HG02852 (cell line): ENCODE data around the gene ENTREP1.
"Not testable (repeated sequence)": the region's sequence is repeated elsewhere in the genome, so short reads cannot be mapped to it uniquely, and the experiment has no call there.

Experiments
- ATAC-seq: cut with Tn5 transposase; IDR thresholded peaks from one replicate; pipeline ENCODE4 v1.9.1; 2021; ENCODE audit warnings: mild to moderate bottlenecking, moderate library complexity; ENCODE audit not compliant: unreplicated experiment

Gene ENTREP1, protein sequence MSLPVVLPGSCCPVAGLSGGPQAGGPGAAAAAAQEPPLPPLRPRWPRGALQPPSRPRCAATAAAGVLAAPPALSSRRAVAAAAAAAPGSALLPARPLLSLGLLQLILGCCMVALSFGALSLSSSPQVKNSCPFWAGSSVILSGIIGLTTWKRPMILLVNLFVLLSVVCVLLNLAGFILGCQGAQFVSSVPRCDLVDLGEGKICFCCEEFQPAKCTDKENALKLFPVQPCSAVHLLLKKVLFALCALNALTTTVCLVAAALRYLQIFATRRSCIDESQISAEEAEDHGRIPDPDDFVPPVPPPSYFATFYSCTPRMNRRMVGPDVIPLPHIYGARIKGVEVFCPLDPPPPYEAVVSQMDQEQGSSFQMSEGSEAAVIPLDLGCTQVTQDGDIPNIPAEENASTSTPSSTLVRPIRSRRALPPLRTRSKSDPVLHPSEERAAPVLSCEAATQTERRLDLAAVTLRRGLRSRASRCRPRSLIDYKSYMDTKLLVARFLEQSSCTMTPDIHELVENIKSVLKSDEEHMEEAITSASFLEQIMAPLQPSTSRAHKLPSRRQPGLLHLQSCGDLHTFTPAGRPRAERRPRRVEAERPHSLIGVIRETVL

DNA sequence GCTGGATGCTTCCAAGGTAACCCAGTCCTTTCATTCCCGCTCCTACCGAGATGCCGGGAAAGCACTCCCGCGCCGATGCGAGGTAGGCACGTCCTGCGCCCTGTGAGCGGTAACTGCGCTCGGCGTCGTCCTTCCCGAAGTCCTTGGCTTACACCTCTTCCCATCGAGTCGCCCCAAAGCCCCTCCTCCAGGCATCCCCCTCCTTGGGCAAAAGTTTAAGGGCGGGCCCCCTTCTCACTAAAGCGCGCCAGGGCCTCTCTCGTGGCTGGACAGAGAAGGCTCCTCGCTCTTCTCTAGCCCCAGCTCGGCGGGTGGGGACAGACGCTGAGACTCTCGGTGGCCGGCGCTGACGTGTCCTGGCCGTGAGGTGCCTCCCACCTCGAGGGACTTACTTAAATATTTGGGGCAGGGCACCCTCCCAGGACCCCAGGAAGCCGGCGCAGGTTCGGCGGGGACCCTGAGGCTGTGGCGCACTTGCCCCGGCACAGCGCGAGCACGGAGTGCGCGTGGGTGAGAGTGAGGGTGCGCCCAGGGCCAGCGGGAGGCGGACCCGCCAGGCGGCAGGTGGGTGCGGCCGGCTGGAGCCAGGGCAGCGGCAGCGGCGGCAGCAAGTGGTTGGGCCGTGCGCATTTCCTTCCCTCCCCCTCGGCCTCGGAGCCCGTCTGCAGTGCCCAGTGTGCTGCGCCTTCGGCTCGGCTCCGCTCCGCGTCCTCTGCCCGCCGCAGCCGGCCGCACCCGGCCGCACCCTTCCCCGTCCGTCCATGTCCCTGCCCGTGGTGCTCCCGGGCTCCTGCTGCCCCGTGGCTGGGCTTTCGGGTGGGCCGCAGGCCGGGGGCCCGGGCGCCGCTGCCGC is at the start of gene ENTREP1:
TSS of gene ENTREP1 (plus strand) at position 667 of the 853 bp plus-strand sequence. CDS start at position 762, 95 bp downstream.
- no peak for ATAC-seq

DNA sequence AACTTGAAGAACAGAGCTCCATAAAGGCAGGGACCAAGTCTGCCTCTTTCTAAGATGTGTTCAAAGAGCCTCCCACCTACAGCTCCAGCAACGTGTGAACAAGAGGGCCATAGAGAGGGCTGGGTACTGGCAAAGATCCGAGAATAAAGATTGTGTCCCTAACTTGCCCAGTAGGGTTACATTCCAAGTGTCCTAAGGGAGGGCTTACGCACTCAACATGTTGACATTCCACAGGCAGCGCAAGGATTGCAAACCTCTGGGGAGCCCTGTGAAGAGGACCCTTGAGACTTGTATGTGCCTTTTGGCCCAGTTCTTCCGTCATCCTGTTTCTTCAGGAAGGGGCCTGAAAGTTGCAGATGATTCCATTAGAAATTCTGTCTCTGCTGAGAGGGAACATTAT is 48.2 kb upstream of the ENTREP1 start:
- no peak for ATAC-seq

DNA sequence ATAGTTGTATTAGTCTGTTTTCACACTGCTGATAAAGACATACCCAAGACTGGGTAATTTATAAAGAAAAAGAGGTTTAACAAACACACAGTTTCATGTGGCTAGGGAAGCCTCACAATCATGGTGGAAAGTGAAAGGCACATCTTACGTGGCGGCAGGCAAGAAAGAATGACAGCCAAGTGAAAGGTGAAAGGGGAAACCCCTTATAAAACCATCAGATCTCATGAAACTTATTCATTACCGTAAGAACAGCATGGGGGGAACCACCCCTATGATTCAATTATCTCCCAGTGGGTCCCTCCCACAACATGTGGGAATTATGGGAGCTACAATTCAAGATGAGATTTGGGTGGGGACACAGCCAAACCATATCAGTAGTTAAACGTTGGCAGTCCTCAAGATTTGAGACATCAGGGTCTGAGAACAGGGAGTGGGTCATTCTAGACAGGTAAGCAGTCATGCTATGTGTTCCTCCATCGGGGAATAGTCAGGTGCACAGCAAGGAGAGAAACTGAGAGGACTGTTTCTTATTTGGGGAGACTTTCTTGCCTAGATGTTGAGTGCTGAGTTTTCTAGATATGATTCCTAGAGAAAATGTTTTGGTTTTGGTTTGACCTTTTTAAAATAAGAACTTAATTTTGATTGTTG is 45.8 kb upstream of the ENTREP1 start:
- ATAC-seq = peak; percentile 93

DNA sequence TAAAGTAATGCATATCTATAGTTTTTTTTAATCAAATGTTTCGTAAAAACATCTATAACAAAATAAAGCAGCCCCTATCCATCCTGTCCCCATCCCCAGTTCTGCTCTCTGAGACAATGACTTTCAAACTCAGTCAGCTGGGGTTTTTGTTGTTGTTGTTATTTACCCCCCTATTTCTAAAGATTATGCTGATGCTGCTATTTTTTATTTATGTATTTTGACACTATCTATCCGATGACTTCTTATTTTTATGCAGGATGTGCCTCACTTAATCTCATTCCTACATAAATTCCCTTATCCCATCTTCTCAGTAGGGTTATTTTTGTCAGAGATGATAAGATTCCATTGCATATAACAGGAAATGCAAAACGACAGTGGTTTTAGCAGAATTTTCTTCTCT is 45.3 kb upstream of the ENTREP1 start:
- ATAC-seq = no peak

DNA sequence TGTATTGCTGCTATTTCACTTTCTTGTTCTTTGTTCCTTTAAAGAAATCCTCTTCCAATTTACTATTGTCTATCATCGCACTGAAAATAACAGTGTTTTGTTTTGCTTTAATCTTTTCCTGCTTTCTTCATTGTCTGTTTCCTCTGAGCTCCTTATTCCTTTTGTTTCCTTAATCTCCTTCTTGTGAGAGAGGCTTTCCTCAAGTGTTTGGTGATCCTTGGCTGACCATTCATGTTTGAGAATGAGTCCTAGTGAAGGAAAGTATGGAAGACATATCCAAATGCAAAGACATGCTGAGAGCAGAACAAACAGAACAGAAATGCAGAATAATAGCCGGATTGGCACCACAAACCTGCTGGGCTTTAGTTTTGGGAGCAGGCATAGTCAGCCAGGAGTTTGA is 42.0 kb upstream of the ENTREP1 start:
- ATAC-seq = no peak

DNA sequence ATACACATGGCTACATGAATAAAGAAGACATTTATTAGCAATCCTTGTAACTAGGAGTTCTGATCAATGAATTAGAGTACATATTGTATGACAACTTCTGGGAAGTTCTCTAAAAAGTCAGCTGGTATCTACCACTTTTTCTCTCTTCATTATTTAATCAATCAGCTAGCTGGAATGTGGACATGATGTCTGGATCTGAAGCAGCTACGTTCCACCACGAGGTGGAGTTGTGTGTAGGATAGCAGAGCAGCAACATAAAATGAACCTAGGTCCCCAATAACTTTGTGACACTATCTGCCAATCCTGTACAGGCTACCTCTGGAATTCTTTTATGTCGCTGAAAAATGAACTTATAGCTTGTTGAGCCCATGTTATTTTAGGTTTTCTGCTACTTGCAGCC is 32.9 kb upstream of the ENTREP1 start:
- ATAC-seq = no peak

DNA sequence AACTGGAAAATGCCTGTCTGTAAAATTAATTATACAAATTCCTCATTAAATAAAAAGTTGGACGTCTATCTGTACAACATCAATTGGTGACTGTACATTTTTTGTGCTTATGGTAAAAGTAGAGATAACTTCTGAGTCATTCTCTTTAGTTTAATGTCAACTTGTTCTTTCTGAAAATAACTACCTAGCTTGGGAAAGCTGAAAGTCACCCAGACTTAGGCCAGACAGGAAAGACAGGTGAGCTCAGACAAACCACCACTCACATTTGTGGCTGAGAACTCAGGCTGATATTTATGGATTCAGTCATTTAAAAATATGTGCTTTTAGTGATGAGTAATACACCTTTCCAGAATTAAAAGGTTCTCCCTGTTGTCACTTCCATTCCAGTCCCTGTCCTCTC is 31.9 kb upstream of the ENTREP1 start:
- ATAC-seq = no peak

DNA sequence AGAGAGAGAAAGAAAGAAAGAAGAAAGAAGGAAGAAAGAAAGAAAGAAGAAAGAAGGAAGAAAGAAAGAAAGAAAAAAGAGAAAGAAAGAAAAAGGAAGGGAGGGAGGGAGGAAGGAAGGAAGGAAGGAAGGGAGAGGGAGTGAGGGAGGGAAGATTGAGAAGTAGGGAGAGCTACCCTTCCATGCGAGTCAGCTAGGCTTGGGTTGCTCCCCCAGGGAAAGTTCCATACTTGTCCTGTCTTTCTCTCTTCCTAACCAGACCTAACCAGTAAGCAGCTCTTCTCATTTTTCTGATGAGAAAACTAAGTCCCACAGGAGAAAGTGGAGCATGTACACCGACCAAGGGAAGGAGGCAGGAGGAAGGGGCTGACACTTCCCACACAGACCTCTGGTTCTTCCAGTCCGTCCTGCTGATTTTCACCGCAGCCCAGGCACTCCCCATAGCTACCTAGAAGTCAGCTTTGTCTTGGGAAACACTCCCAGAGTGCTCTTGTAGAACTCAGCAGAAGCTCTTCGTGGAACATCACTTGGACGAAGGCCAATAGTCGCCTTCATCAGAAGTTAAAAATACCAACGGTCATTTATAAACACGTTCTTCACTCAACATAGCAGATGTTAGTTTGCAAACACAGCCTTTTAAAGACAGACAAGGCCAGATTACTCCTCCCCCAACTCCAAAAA is 29.0 kb upstream of the ENTREP1 start:
- no peak for ATAC-seq

DNA sequence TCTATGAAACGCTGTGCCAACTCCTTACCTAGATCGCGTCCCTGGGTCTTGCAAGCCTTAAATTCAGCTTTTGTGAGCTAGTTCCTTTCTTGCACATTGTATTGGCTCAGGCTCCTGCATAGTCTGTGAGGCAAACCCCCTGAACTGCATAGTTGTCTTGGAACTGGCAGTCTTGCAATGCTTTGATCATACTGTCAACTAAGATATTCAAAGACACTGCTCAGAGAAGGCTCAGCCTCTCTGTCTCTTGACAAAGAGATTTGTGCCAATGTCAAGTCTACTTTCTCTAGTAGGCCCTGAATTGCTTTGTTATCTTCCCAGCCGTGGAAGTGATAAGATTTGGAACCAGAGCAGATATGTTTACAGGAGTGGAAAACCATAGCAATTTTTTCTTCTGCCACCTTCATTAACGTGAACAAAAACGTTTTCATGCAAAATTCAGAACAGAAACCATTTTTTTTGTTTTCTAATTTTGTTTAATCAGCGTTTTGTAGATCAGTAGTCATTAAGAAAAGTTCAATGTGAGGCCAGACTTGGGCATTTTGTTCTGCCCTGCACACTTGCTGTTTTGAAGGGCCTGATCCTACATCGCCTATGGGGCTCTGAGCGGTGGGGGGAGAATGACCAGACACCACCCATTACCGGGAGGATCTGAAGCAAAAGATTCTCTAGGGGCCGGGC is 27.6 kb upstream of the ENTREP1 start:
- no peak for ATAC-seq

DNA sequence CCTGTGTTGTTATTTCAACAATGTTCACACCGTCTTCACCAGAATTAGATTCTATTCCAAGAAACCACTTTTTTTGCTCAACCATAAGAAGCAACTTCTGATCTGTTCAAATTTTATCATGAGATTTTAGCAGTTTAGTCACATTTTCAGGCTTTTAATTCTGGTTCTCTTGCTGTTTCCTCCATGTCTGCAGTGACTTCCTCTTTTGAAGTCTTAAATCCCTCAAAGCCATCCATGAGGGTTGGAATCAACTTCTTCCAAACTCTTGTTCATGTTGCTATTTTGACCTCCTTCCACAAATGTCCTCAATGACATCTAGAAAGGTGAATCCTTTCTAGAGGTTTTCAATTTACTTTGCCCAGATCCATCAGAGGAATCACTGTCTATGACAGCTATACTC is 25.7 kb upstream of the ENTREP1 start:
- ATAC-seq = no peak

DNA sequence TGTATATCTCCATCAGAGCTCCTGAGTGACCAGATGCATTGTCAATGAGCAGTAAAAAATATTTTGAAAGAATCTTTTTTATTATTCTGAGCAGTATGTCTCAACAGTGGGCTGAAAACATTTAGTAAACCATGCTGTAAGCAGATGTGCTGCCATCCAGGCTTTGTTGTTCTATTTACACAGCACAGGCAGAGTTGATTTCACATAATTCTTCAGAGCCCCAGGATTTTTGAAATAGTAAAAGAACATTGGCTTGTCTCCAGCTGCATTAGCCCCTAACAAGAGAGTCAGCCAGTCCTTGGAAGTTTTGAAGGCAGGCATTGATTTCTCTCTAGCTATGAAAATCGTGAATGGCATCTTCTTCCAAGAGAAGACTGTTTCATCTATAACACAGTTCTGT is 25.2 kb upstream of the ENTREP1 start:
- no peak for ATAC-seq

DNA sequence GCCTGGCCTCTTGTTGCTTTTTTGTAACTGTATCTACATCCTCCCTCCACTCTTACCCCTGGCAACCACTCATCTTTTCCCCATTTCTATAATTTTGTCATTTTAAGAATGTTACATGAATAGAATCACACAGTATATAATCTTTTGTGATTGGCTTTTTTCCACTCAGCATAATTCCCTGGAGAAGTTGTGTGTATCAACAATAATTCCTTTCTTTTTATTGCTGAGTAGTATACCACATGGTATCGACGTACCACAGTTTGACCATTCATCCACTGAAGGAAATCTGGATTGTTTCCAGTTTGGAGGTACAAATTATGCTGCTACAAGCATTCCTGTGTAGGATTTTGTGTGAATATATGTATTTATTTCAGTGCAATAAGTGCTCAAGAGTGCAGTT is 21.7 kb upstream of the ENTREP1 start:
- ATAC-seq = no peak

DNA sequence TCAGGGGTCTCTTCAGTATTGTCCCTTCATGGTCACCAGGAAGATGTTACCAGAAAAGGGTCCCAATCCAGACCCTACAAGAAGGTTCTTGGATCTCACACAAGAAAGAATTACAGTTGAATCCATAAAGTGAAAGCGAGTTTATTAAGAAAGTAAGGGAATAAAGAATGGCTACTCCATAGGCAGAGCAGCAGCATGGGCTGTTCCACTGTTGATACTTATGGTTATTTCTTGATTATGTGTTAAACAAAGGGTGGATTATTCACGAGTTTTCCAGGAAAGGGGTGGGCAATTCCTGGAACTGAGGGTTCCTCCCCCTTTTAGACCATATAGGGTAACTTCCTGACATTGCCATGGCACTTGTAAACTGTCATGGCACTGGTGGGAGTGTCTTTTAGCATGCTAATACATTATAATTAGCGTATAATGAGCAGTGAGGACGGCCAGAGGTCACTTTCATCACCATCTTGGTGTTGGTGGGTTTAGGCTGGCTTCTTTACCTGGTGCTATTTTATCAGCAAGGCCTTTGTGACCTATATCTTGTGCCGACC is 18.0 kb upstream of the ENTREP1 start:
- ATAC-seq = not testable (repeated sequence)

DNA sequence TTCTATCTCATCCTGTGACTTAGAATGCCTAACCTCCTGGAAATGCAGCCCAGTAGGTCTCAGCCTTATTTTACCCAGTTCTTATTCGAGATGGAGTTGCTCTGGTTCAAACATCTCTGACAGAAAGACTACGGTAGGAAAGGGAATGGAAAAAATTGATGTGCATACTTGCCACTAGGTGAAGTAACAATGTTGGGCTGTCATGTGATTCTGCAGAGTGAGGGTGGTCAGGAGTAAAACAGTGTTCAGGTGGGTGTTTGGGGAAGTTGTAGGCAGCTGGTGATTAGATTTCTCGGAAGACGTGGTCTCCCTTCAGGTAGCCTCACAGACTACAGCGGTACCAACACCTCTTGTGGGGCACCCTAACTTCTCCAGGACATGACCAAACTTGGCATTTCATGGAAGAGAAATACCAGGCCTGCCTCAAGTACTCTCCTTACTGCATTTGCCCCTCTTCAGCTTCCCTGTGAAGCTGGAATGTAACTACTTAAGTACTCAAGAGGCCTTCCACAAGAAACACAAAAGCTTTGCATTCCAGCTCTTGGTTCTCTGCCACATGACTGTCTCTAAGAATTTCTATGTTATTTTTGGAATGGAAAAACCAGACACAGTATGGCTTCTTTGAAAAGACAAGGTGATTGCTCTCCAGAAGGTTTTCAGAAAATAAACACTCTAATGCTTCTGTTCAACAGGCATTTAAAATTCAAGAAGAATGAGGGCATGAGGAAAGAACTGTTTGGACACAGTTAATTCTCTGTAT is 17.4 kb upstream of the ENTREP1 start:
- ATAC-seq = no peak

DNA sequence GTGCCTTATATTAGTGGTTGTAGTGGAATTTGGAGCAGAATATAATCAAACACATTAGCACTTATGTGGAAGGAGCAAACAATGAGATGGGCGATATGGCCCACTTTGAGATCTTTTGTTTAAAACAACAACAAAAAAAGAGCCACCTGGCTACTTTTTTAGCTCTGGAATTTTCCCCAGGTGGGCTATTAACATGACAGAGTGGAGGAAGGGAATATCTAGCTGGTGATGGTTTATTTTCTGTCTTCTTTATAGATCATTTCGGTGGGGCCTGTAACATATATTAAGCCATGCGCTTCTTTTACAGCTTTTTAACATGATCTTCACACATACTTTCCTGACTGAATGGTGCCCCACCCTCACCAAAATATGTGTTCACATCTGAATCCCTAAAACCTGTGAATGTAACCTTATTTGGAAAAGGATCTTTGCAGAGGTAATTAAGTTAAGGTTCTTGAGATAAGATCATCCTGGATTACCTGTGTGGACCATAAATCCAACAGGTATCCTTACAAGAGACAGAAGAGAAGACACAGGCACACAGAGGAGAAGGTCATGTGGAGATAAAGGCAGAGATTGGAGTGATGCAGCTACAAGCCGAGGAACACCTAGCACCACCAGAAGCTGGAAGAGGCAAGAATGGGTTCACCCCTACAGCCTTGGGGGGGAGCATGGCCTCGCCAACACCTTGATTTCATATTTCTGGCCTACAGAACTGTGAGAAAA is 16.6 kb upstream of the ENTREP1 start:
- ATAC-seq = no peak

DNA sequence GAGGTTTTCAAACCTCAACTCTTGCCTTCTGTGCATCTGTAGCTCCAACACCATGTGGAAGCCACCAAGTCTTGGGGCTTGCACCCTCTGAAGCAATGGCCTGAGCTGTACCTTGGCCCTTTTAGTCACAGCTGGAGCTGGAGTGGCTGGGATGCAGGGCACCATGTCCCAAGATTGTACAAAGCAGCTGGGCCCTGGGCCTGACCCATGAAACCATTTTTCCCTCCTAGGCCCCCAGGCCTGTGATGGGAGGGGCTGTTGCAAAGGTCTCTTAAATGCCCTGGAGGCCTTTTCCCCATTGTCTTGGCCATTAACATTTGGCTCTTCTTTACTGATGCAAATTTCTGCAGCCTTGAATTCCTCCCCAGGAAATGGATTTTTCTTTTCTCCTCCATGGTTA is 11.8 kb upstream of the ENTREP1 start:
- ATAC-seq = no peak

DNA sequence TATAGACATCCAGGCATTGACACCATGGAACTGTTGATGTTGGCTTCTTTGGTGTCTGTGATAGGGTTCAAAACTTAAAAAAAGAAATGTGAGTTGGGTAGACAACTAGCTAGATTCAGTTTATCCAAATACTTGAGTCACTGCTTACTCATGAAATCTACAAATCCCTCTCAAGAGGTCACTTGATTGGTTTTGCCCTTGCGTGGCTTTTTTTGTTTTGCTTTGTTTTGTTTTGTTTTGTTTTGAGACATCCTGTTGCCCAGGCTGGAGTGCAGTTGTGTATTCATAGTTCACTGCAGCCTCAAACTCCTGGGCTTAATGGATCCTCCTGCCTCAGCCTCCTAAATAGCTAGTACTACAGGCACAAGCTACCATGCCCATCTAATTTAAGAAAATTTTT is 10.5 kb upstream of the ENTREP1 start:
- no peak for ATAC-seq

DNA sequence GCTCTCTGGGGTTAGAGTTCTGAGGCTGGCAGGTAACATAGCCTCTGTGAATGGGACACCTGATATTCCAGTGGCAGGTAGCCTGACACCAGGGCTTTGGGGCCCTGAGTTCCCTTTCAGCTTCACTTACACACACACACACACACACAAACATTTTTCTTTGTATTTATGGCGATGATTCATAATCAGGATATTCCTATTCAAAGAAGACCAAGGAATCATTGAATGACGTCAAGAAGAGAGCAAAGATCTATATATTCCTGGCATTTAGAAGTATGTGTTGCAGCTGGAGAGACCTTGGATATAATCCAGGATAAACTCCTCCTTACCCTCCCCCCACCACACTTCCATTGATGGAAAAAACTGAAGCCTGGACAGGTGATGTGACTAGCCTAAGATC is 7.9 kb upstream of the ENTREP1 start:
- no peak for ATAC-seq
